ENCODE measurements around the gene NANOS3. TPM values are rescaled to one million over a fixed set of nuclear protein-coding genes. Genes with fewer than 3 reads are reported as not detected.
"Not testable (repeated sequence)": the region's sequence is repeated elsewhere in the genome, so short reads cannot be mapped to it uniquely, and the experiment has no call there.

NANOS3 gene
- total RNA-seq, 6 donors from 2014 or later = 1.3 to 5.2 TPM; not detected in 4

DNA sequence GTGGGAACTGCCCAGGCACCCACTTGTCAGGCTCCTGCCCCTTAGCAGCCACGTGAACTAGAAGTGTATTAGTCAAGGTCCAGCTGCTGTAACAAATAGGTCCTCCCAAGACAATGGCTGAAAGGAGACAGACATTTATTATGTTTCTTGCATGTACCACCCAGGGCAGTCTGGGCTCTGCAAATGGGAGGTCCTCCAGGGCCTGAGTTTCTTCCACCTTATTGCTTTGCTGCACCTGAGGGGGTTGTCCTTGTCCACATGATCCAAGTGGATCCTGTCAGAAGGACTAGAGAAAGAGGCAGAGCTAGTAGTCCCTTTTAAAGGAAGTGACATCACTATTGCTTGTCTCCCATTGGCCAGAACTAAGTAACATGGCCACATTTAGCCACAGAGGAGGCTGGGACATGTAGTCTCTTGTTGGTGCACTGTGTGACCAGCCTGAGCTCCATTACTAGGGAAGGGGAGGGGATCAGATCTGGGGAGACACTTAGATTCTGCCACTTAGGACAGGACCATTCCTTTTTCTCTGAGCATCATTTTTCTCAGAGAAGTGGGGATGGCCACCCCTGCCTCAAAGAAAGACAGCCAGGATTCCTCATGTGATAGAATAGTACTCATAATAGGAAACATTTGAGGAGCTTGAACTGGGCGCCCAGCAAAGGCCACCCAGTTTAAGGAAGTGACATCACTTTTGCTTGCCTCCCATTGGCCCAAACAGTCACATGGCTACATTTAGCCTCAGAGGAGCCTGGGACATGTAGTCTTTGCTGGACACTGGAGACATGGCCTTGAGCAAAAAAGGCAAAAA lies 44.2 kb downstream of the NANOS3 start:
- WGBS, 2 donors = 89 to 97% methylated on average over 1 to 2 of the region's 2 CpGs

DNA sequence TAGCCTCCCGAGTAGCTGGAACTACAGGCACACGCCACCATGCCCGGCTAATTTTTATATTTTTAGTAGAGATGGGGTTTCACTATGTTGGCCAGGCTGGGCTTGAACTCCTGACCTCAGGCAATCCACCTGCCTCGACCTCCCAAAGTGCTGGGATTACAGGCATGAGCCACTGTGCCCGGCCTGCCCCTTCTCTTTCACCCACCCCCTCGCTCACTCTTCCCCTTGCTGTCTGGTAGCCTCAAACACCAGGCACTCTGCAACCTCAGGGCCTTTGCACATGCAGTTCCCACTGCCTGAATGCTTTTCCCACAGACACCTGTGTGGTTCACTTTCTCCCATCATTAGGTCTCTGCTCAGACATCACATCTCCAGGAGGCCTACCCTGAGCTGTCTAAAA lies 45.2 kb downstream of the NANOS3 start:
- H3K27me3 ChIP-seq = not testable (repeated sequence)

More for the DNA sequence above, 44.2 kb downstream of the NANOS3 start:
- H3K27me3 ChIP-seq = no peaks in the 10 kb centered on the region
- ATAC-seq (ENCODE audit: low FRiP score in 2 of 2) (peak; percentile 28 to 59), DNase-seq (peak in 1 of 2 donors; percentile 51)
- H3K4me1 ChIP-seq = peaks cover 0 to 17% (median 8%) of the 10 kb centered on the region in 4 donors
- H3K9me3 ChIP-seq = peaks cover 0 to 5% (median 2%) of the 10 kb centered on the region in 4 donors
- peaks cover 8 to 88% (median 52%) of the 10 kb centered on the region in 4 donors for H3K36me3 ChIP-seq
- H3K4me3 ChIP-seq = no peak overlapping the region
- no peak overlapping the region for H3K27ac ChIP-seq
- TF ChIP-seq POLR2A (IDR thresholded peaks at IDR 0.05) = no peak
- no peak for TF ChIP-seq EP300 (IDR thresholded peaks at IDR 0.05)
- TF ChIP-seq, protein P1, sequence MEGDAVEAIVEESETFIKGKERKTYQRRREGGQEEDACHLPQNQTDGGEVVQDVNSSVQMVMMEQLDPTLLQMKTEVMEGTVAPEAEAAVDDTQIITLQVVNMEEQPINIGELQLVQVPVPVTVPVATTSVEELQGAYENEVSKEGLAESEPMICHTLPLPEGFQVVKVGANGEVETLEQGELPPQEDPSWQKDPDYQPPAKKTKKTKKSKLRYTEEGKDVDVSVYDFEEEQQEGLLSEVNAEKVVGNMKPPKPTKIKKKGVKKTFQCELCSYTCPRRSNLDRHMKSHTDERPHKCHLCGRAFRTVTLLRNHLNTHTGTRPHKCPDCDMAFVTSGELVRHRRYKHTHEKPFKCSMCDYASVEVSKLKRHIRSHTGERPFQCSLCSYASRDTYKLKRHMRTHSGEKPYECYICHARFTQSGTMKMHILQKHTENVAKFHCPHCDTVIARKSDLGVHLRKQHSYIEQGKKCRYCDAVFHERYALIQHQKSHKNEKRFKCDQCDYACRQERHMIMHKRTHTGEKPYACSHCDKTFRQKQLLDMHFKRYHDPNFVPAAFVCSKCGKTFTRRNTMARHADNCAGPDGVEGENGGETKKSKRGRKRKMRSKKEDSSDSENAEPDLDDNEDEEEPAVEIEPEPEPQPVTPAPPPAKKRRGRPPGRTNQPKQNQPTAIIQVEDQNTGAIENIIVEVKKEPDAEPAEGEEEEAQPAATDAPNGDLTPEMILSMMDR (IDR thresholded peaks at IDR 0.05) = no peak

DNA sequence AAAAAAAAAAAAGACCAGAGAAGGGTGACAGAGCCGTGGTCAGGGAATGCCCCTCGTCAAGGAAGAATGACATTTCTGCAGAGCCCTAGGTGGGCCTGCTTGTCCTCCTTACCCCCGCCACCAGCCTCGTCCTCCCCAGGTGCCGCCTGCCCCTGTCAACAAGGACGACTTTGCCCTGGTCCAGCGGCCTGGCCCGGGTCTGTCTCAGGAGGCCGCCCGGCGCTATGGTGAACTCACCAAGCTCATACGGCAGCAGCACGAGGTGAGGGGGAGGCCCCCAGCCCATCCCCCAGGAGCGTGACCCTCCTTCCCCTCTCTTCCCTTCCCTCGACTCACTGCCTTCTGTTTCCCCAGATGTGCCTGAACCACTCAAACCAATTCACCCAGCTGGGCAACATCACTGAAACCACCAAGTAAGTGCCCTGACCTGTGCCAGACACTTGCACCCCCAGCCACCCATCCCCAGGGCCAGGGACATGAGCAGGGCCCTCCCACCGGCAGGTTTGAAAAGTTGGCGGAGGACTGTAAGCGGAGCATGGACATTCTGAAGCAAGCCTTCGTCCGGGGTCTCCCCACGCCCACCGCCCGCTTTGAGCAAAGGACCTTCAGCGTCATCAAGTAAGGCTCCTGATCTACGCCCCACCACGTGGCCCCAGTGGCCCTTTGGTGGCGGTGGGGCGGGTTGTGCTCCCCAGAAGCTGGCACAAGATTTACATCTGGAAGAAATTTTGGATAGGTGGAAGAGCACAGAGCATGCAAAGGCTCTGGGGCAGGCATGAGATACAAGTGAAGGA lies 46.5 kb downstream of the NANOS3 start:
- Histone ChIP-seq H3K4me3 (no peak overlapping the region), H3K27me3 (no peaks in the 10 kb centered on the region), H3K36me3 (peaks cover 8 to 93% (median 61%) of the 10 kb centered on the region in 4 donors), H3K4me1 (peaks cover 0 to 12% (median 7%) of the 10 kb centered on the region in 4 donors), H3K9me3 (peaks cover 0 to 5% (median 2%) of the 10 kb centered on the region in 4 donors), H3K27ac (no peak overlapping the region)
- TF ChIP-seq POLR2AphosphoS5 (IDR thresholded peaks at IDR 0.05) (no peak), EP300 (IDR thresholded peaks at IDR 0.05) (no peak)
- ATAC-seq (ENCODE audit: low FRiP score in 2 of 2) (no peak), DNase-seq (peak in 1 of 2 donors; percentile 63)
- WGBS, 2 donors = 96 to 97% methylated on average over 28 of the region's 28 CpGs

More for the DNA sequence above, 45.2 kb downstream of the NANOS3 start:
- H3K4me3 ChIP-seq; H3K27ac ChIP-seq; H3K9me3 ChIP-seq; DNase-seq; ATAC-seq (ENCODE audit: low FRiP score in 2 of 2): not testable (repeated sequence)
- WGBS, 2 donors = 94 to 98% methylated on average over 5 to 6 of the region's 6 CpGs
- Histone ChIP-seq H3K4me1 (peaks cover 3 to 20% (median 13%) of the 10 kb centered on the region in 4 donors), H3K36me3 (peaks cover 8 to 88% (median 55%) of the 10 kb centered on the region in 4 donors)

DNA sequence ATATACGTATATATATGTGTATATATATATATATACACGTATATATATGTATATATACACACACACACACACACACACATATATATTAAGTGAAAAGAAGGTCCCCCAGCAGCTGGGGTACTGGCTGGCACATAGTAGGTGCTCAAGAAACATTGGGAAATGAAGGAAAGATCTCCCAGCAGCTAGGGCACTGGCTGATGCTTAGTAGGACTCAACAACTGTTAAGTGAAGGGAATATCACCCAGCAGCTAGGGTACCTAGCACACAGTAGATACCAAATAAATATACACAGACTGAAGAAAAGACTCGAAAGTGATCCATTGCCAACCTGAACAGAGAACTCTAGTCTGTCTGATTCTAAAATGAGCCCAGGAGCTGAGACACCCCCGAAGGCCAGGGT lies 49.1 kb downstream of the NANOS3 start:
- ATAC-seq (ENCODE audit: low FRiP score in 2 of 2) = no peak
- no peak overlapping the region for H3K4me3 ChIP-seq
- TF ChIP-seq POLR2A (IDR thresholded peaks at IDR 0.05) = no peak
- TF ChIP-seq, protein P1 (IDR thresholded peaks at IDR 0.05) = no peak
- no peak for TF ChIP-seq POLR2AphosphoS5 (IDR thresholded peaks at IDR 0.05)
- TF ChIP-seq EP300 (IDR thresholded peaks at IDR 0.05) = no peak
- WGBS, 2 donors = 50 to 92% methylated on average over 4 of the region's 4 CpGs
- no peaks in the 10 kb centered on the region for H3K27me3 ChIP-seq
- peak overlapping the region in 3 of 4 donors; percentile 39 to 80 (median 69) for H3K27ac ChIP-seq
- no peak for DNase-seq
- H3K36me3 ChIP-seq = peaks cover 0 to 87% (median 45%) of the 10 kb centered on the region in 4 donors
- peaks cover 0 to 12% (median 5%) of the 10 kb centered on the region in 4 donors for H3K4me1 ChIP-seq
- H3K9me3 ChIP-seq = peaks cover 0 to under 1% (median 0%) of the 10 kb centered on the region in 4 donors

DNA sequence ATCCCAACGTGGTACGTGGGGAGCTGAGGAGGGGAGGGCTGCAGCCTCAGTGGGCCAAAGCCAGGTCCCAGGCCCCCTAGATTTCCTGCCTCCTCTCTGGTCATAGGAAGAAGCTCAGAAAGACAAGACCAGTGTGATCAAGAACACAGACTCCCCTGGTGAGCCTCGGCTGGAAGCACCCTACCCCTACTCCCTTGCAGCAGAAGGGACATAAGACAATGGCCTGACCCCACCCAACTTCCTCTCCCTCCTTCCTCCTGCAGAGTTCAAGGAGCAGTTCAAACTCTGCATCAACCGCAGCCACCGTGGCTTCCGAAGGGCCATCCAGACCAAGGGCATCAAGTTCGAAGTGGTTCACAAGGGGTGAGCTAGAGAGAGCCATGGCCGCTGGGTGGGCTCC lies 49.8 kb downstream of the NANOS3 start:
- WGBS, 2 donors = 56 to 83% methylated on average over 5 to 8 of the region's 8 CpGs
- TF ChIP-seq POLR2AphosphoS5 (IDR thresholded peaks at IDR 0.05) = no peak
- TF ChIP-seq EP300 (IDR thresholded peaks at IDR 0.05) = no peak
- no peak for TF ChIP-seq POLR2A (IDR thresholded peaks at IDR 0.05)
- TF ChIP-seq, protein P1 (IDR thresholded peaks at IDR 0.05) = no peak
- no peak for DNase-seq
- H3K4me1 ChIP-seq = peaks cover 0 to 12% (median 5%) of the 10 kb centered on the region in 4 donors
- H3K27ac ChIP-seq = peak overlapping the region in 3 of 4 donors; percentile 39 to 80 (median 69)
- H3K9me3 ChIP-seq = no peaks in the 10 kb centered on the region
- no peak overlapping the region for H3K4me3 ChIP-seq
- H3K36me3 ChIP-seq = peaks cover 0 to 83% (median 40%) of the 10 kb centered on the region in 4 donors
- ATAC-seq (ENCODE audit: low FRiP score in 2 of 2) = no peak
- H3K27me3 ChIP-seq = no peaks in the 10 kb centered on the region

Measured in upper lobe of left lung (tissue), 6 donors.